GM18861 (cell line): ENCODE measurements around the gene GOLGA6C.
"Not testable (repeated sequence)": the region's sequence is repeated elsewhere in the genome, so short reads cannot be mapped to it uniquely, and the experiment has no call there.

Experiments
- ATAC-seq: cut with Tn5 transposase; IDR thresholded peaks from one replicate; pipeline ENCODE4 v1.9.1; 2021; ENCODE audit not compliant: unreplicated experiment

The GOLGA6C gene

DNA sequence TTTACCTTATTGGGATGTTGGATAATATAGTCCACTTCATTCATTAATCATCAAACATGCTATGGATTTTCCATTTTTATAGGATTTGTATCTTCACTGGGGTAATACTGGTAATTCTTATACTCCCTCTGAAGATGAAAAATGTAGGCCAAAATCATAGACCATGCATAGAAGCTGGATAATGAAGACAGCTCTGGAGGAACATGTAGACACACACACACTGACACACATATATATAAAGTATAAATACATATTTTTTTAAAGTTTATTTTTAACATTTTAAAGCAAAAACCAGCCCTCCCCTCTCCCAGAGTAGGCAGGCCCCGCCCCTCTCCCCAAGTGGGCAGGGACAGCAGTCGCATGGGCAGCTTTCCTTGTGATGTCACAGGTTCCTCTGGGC lies at the start of gene GOLGA6C:
Gene GOLGA6C, plus strand, starts transcription at position 301 of the 400 bp plus-strand sequence. CDS start 265 bp downstream, outside the sequence.
- ATAC-seq, result not testable (repeated sequence)

DNA sequence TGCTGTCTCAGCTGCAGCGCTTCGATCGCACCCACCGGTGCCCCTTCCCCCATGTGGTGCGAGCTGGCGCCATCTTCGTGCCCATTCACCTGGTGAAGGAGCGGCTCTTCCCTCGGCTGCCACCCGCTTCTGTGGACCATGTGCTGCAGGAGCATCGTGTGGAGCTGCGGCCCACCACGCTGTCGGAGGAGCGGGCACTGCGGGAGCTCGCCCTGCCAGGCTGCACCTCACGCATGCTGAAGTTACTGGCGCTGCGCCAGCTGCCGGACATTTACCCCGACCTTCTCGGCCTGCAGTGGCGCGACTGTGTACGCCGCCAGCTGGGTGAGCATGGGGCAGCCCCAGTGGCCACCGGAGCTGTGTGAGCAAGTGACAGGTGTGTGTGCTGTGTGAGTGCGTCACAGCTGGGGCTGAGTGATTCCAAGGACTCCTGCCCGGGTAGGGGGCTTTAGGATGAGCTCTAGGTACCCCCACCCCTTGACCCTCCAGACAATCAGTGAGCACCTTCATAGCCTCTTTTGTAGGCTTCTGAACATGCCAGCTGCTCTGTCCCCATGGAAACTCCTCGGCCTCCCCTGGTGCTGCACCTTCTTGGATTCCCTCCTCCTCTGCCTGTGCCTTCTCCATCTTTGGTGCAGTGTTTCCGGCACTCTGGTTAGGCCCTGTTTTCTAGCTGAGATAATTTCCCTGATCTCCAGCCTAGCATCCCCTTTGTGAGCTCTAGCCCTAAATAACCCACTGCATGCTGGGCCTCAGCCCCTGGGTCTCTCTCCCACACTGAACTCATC lies 49.4 kb upstream of the GOLGA6C start:
- ATAC-seq, result no peak

DNA sequence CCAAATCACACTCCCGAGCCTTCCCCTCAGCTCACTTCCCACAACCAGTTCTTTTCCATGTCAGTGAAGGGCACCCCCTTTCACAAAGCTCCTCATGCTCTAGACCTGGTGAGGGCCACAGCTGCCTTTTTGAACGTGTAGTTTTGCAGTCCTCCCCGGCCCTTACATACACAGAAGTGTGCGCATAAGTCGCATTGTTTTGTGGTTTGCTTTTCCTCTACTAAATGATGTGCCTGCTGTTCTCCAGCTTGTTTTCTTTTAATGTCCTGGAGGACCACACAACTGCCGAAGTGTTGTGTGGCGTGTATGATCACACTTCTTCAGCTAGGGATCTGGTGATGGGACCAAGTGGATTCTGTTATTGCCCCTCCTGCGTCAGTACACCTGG lies 48.9 kb upstream of the GOLGA6C start:
- no peak for ATAC-seq

DNA sequence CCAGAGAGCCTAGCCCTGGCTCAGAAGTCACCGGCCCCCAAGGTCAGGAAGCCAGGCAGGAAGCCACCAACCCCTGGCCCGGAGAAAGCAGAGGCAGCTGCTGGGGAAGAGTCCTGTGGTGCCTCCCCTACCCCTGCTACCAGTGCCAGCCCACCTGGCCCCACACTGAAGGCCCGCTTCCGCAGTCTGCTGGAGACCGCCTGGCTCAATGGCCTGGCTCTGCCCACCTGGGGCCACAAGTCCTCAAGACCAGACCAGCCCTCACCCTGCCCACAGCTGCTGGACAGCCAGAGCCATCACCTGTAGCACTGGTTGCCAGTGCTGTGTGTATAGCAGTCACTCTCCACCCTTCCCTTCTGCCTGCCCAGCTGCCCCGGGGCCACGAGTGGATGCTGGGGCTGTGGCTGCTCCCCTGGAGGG lies 47.3 kb upstream of the GOLGA6C start:
- ATAC-seq, result no peak

DNA sequence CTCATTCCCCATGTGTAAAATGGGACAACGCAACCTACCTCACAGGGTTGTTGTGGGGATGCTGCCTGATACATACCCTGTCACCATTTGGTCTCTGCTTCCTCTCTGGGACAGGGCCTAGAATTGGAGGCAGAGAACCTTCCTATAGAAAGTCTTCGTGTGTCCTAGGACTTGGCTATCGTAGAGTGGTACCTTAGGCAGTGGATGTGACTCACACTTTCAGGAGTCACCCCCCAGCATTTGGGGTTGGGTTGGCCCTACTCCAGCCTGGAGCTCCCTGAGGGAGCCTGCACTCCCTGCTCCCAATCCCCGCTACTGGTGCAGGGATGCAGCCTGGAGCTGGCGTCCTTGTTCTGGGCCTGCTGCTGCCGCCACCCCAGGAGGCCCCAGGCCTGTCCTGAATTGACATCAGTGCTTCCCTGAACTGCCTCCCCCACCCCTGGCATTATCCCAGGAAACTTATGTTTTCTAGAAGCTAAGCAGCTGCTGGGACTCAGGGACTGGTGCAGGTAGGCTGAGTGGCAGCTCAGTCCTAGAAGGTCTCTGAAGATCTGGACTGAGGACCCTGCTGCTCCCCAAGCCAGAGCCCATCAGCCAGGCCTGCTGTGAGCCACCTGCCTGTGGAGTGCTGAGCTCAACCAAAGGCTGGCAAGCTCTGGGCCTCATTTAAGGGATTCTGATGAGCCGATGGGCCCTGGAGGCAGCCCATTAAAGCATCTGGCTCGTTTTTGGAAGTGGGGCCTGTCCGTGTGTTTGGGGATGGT lies 46.5 kb upstream of the GOLGA6C start:
- ATAC-seq, result no peak

GRCh38 chr15:75212200-75212858 lies 45.8 kb upstream of the GOLGA6C start:
- no peak for ATAC-seq

DNA sequence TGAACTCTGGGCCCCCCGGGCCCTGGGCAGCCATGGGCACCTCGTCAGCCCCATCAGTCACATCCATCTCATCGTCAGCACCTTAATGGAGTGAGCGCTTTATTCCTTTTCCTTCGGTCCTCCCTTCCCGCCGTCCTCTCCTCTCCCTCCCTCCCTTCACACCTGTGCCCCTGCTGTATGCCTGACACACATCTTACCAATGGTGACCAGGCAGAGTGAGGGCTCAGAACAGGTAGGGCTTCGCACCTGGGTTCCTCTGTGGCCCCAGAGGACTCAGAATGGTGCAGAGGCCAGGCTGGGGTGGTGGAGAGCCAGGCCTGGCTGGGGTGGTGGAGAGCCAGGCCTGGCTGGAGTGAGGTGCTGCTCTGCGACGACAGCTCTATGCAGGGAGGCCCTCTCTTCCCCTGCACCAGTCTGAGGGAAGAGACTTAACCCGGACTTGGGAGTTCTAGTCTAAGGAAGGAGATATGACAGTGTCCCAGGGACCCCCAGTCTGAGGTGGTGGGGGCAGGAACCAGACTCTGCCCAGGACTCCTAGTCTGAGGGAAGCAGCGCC lies 44.8 kb upstream of the GOLGA6C start:
- ATAC-seq, result no peak

- ATAC-seq, result no peak
Observed at GRCh38 chr15:75213768-75214221, 44.3 kb upstream of the GOLGA6C start.

DNA sequence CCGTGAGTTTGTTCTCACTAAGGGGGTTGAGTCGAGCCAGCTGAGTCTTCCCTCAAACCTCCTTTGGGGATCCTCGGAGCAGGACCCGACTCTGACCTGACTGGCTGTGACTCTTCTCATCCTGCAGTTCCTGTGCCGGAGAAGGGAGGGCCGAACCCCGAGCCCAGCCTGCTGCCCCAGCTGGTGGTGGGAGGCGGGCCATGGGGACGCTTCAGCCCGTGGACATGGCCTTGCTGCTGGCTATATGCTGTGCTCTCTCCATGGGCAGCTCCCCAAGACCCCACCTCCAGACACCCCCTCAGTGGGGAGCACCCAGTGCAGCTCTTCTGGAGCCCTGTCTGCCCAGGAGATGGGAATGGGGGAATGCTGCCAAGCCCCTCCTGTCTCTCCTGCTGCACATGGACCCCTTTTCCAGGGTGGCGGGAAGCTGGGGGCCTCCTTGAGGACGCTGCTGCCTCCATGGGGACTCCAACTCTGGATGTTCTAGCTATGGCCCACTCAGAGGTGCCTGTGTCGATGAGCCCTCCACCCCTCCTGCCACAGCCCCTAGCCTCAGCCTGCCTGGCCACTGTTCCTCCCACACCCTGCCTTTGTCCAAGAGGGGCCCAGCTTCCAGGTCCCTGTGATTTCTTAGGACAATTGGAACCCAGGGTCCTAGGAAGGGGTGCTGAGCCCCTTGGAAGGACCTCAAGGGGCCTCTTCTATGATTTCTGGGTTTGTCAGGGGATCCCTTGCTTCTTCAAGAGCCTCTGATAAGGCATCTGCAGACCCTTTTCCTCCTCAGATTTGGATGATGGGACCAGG lies 43.6 kb upstream of the GOLGA6C start:
- ATAC-seq, result no peak

- no peak for ATAC-seq
Observed at GRCh38 chr15:75215107-75216004, 42.8 kb upstream of the GOLGA6C start.

- no peak for ATAC-seq
Observed at GRCh38 chr15:75217012-75217411, 41.1 kb upstream of the GOLGA6C start.

GRCh38 chr15:75217574-75217973 lies 40.6 kb upstream of the GOLGA6C start:
- ATAC-seq, result not testable (repeated sequence)

DNA sequence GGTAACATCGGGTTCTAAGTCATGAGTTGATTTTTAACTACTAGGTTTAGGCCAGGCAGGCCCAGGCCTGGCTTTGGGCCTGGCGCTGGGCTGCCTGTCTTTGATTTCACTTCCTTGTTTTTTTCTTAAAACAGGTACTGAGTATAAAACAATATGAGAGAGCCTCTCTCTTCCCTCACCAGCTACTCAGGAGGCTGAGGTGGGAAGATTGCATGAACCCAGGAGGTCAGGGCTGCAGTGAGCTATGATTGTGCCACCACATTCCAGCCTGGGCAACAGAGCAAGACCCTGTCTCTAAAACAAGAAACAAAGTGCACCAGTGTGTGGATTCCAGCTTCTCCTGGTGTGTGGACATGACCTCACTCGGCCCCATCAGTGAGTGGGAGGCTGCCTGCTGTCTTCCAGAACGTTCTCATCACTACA lies 38.6 kb upstream of the GOLGA6C start:
- not testable (repeated sequence) for ATAC-seq

GRCh38 chr15:75223688-75224087 lies 34.4 kb upstream of the GOLGA6C start:
- no peak for ATAC-seq

GRCh38 chr15:75224281-75224680 lies 33.9 kb upstream of the GOLGA6C start:
- no peak for ATAC-seq

- ATAC-seq, result not testable (repeated sequence)
Observed at GRCh38 chr15:75225102-75225836, 32.9 kb upstream of the GOLGA6C start.

DNA sequence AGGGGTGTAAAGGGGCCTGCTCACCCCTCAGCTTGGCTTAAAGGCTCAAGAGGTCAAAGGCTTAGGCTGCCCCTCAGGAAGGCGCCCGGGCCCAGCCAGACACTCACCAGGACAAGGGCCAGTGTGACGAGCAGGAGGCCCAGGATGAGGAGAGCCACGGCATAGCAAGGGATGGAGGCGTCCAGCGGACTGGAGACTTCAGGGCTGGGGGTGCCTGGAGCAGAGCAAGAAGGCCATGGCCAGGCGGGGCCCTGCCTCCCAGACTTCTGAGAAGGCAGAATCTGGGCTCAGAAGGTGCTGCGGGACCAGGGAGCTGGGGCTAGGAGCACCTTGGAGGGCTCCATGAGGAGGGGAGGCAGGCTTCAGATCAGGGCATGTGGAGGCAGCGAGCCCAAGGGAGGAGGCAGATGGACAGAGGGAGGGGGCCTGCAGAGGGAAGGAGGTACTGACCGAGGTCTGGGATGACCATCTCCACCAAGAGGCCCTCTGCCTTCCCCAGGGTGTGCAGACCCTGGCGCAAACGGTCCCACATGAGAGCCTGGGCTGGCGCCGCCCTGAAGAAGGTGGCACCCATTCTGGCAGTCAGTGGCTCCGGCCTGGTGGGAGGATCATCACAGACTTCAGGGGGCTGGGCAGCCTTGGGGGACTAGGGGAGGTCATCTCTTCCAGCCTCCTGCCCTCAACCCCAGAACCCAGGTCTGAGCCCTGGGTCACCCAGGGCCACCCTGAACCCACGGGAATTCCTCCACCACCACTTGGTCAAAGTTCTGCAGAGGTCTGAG lies 32.0 kb upstream of the GOLGA6C start:
- no peak for ATAC-seq

- ATAC-seq, result not testable (repeated sequence)
Observed at GRCh38 chr15:75227112-75227511, 31.0 kb upstream of the GOLGA6C start.
